Keratinocyte (primary cell): ENCODE data around the gene GNG14. TPM values are rescaled to one million over a fixed set of nuclear protein-coding genes. Genes with fewer than 3 reads are reported as not detected.

Experiments used
- DNase-seq: peaks from one replicate; pipeline ENCODE4 v3.0.0-alpha.2; 2011; ENCODE audit warnings: low read depth, missing footprints, low spot score
- FAIRE-seq: peaks from 2 replicates; lab custom pipeline; 2011; peaks lifted over from hg19 to GRCh38; lab: Jason Lieb, UNC
- H2AFZ ChIP-seq: 2 replicates; pipeline ENCODE4 v1.6.0; 2012; ENCODE audit warnings: low read length, control low read depth, inconsistent platforms; ENCODE audit not compliant: control insufficient read depth
- H3K27ac ChIP-seq: 2 replicates; pipeline ENCODE4 v1.5.1; 2011; ENCODE audit warnings: low read length; ENCODE audit not compliant: control insufficient read depth, insufficient read depth
- H3K27me3 ChIP-seq: 3 replicates; pipeline ENCODE4 v1.6.0; 2011; ENCODE audit warnings: low read length; ENCODE audit not compliant: control insufficient read depth, insufficient read depth; ENCODE audit errors: extremely low read depth
- H3K36me3 ChIP-seq, 2 experiments: 2 replicates in 1 of 2; 3 replicates in 1 of 2; pipeline ENCODE4 v1.5.1; 2011; ENCODE audit warnings: low read length in 2 of 2, mild to moderate bottlenecking in 1 of 2; ENCODE audit not compliant: control insufficient read depth in 2 of 2, insufficient read depth in 2 of 2; ENCODE audit errors: extremely low read depth in 1 of 2
- H3K4me1 ChIP-seq: 3 replicates; pipeline ENCODE4 v1.5.1; 2011; ENCODE audit warnings: low read length; ENCODE audit not compliant: control insufficient read depth, insufficient read depth; ENCODE audit errors: extremely low read depth
- H3K4me2 ChIP-seq: 3 replicates; pipeline ENCODE4 v1.6.0; 2011; ENCODE audit warnings: low read depth, low read length; ENCODE audit not compliant: control insufficient read depth, insufficient read depth; ENCODE audit errors: extremely low read depth
- H3K4me3 ChIP-seq, 3 experiments: fragments of 200-600 bp in 1 of 3; sonication (generic) in 1 of 3; 2 replicates in 2 of 3; 3 replicates in 1 of 3; pipeline ENCODE4 v1.5.1; 2011 to 2016; ENCODE audit warnings: low read length in 3 of 3, mild to moderate bottlenecking in 3 of 3, control low read depth in 2 of 3, inconsistent platforms in 1 of 3, low read depth in 1 of 3, mixed read lengths in 1 of 3, mixed run types in 1 of 3, moderate library complexity in 1 of 3; ENCODE audit not compliant: control insufficient read depth in 2 of 3, insufficient read depth in 2 of 3; ENCODE audit errors: extremely low read depth in 1 of 3
- H3K79me2 ChIP-seq: 2 replicates; pipeline ENCODE4 v1.6.0; 2012; ENCODE audit warnings: low read length; ENCODE audit not compliant: control insufficient read depth, insufficient read depth
- H3K9ac ChIP-seq: 3 replicates; pipeline ENCODE4 v1.6.0; 2011; ENCODE audit warnings: low read length; ENCODE audit not compliant: control insufficient read depth, insufficient read depth; ENCODE audit errors: extremely low read depth
- H3K9me1 ChIP-seq: 3 replicates; pipeline ENCODE4 v1.6.0; 2011; ENCODE audit warnings: low read length; ENCODE audit not compliant: control insufficient read depth, insufficient read depth; ENCODE audit errors: extremely low read depth
- H3K9me3 ChIP-seq: 2 replicates; pipeline ENCODE4 v1.5.1; 2012; ENCODE audit warnings: low read depth, low read length; ENCODE audit not compliant: control insufficient read depth
- H4K20me1 ChIP-seq: 3 replicates; pipeline ENCODE4 v1.6.0; 2011; ENCODE audit warnings: low read length; ENCODE audit not compliant: control insufficient read depth, insufficient read depth; ENCODE audit errors: extremely low read depth
- EZH2 ChIP-seq: IDR thresholded peaks from one replicate; pipeline ENCODE4 v1.6.1; 2012; ENCODE audit warnings: inconsistent platforms, mild to moderate bottlenecking, low read length, moderate library complexity
- dilution Hi-C: fragments of 300-500 bp; cut with MboI; formaldehyde crosslinking; loops from one replicate; pipeline ENCODE4 v1.7.0; 2020; ENCODE audit warnings: low sequenced_read_pairs; ENCODE audit not compliant: extremely low pct_ligation_motif_present
- polyA plus RNA-seq, 5 experiments: library from polyadenylated mRNA; depleted of rRNA in 3 of 5; stranded (reverse) in 3 of 5; stranded (forward) in 1 of 5; unstranded in 1 of 5; fragments of >200 nt; gene quantifications; 1 replicate in 1 of 5; 2 replicates in 3 of 5; 3 replicates in 1 of 5; pipeline versions ENCODE4 v1.2.1 to v1.2.3, GENCODE V29; 2011 to 2012; ENCODE audit warnings: missing spikeins in 2 of 5, low read depth in 1 of 5, low replicate concordance in 1 of 5
- TF ChIP-seq, protein P1 (sequence below), 3 experiments: IDR thresholded peaks in 1 of 3; conservative IDR thresholded peaks in 1 of 3; optimal IDR thresholded peaks in 1 of 3; 2 replicates in 2 of 3; 3 replicates in 1 of 3; pipeline versions ENCODE3 to v1.5.1; 2011; ENCODE audit warnings: low read length in 3 of 3, mild to moderate bottlenecking in 3 of 3, moderate library complexity in 2 of 3, control low read depth in 1 of 3, inconsistent platforms in 1 of 3; ENCODE audit not compliant: insufficient read depth in 2 of 3; ENCODE audit errors: extremely low read depth in 1 of 3

GNG14 gene
- polyA plus RNA-seq, 1 donor (not counting 4 experiments of a cell fraction or from before 2014, with no cell fraction given) = not detected

DNA sequence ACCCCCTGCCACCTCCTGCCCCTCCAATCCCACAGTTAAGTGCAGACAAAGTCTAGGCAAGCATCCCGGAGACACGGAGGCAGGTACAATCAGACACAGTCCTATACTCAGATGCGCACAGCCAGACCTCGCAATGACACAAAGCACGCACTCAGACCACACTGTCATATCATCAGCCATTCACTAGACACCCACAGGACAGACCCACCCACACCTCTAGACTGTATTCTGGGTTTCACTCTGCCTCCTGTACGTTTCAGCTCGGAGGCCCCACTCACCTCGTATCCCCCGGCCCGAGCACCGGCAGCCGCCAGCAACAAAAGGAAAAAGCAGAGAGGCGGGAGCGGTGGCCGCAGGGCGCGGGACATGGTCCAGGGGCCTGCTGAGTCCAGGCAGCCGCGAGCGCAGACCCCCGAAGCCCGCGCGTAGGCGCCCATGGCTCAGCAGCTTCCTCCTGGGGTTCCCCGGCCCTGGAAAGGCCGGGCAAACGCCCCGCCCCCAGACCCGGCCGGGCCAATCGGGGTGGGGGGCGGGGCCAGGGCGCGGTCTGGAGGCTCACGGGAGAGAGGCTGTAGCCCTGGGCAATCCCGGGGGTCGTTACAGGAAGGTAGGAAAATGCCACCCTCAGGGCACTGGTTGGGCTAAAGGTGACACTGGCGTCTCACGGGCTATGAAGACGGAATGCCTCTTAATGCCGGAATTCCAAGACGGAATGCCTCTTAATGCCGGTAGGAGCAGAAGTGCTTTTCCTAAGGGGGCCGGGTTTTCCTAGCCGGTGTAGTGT, 21.3 kb upstream of the GNG14 start, which contains the start of the genes MAN2B1 and WDR83:
Gene MAN2B1 (minus strand): TSS at position 478 of the 784 bp plus-strand sequence. CDS start 41 bp downstream, at position 437.
Gene WDR83 (plus strand): TSS at position 543 of the 784 bp plus-strand sequence. CDS start 2,984 bp downstream, outside the sequence.
- no peak for FAIRE-seq
- no peaks in the 10 kb centered on the region for H4K20me1 ChIP-seq
- peak within 1 kb of the TSS; percentile 91 for H2AFZ ChIP-seq
- dilution Hi-C loops = no loop called here
- peak within 1 kb of the TSS; percentile 78 for H3K27ac ChIP-seq
- peaks cover 11 to 19% of the 10 kb centered on the region in 2 experiments for H3K36me3 ChIP-seq
- TF ChIP-seq EZH2 = no peak
- TF ChIP-seq, protein P1, sequence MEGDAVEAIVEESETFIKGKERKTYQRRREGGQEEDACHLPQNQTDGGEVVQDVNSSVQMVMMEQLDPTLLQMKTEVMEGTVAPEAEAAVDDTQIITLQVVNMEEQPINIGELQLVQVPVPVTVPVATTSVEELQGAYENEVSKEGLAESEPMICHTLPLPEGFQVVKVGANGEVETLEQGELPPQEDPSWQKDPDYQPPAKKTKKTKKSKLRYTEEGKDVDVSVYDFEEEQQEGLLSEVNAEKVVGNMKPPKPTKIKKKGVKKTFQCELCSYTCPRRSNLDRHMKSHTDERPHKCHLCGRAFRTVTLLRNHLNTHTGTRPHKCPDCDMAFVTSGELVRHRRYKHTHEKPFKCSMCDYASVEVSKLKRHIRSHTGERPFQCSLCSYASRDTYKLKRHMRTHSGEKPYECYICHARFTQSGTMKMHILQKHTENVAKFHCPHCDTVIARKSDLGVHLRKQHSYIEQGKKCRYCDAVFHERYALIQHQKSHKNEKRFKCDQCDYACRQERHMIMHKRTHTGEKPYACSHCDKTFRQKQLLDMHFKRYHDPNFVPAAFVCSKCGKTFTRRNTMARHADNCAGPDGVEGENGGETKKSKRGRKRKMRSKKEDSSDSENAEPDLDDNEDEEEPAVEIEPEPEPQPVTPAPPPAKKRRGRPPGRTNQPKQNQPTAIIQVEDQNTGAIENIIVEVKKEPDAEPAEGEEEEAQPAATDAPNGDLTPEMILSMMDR (optimal IDR thresholded peaks at IDR 0.05 in 1 of 3, IDR thresholded peaks at IDR 0.05 in 1 of 3, conservative IDR thresholded peaks at IDR 0.05 in 1 of 3; ENCODE audit: extremely low read depth in 1 of 3, insufficient read depth in 2 of 3, low read length in 3 of 3) = peak in 1 of 3 experiments; percentile 7
- no peaks in the 10 kb centered on the region for H3K9me1 ChIP-seq
- H3K27me3 ChIP-seq = no peaks in the 10 kb centered on the region
- peak within 1 kb of the TSS; percentile 99 for H3K4me2 ChIP-seq
- peak within 1 kb of the TSS; percentile 90 for H3K9ac ChIP-seq
- no peaks in the 10 kb centered on the region for H3K9me3 ChIP-seq
- no peak for DNase-seq
- H3K4me3 ChIP-seq = peak within 1 kb of the TSS; percentile 64 to 95 (median 81)
- H3K79me2 ChIP-seq = peaks cover 43% of the 10 kb centered on the region
- peaks cover 34% of the 10 kb centered on the region for H3K4me1 ChIP-seq

DNA sequence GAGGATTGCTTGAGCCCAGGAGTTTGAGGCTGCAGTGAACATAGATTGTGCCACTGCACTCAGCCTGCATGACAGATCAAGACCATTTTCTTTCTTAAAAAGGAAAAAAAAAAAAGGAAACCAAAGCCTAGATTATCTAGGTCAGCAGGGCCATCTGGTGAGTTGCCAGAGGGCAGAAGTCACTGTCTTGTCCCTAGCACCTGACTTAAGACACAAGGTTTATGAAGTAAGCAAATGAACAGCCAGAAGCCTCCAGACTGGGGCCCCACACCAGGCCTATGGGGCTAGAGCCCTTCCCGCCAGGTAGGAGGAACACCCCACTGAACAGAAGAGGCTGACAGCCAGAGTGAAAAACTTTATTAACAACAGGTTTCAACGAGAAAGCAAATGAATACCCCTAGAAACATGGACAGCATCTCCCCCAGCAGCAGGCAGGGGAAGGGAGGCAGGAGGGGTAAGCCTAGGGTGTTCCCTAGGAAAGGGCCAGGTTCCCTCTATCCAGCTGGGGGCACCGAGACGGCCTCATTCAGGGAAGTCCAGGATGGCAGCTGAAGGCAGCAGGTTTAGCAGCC, 20.0 kb upstream of the GNG14 start:
- peak overlapping the region; percentile 95 for H3K4me2 ChIP-seq
- H3K4me1 ChIP-seq = peaks cover 34% of the 10 kb centered on the region
- peak overlapping the region; percentile 94 for H3K9ac ChIP-seq
- peak overlapping the region in 1 of 3 experiments; percentile 100 for H3K4me3 ChIP-seq
- dilution Hi-C loops = no loop called here
- no peak overlapping the region for H2AFZ ChIP-seq
- no peaks in the 10 kb centered on the region for H3K9me3 ChIP-seq
- peak overlapping the region; percentile 99 for H3K27ac ChIP-seq
- no peaks in the 10 kb centered on the region for H3K27me3 ChIP-seq
- H3K79me2 ChIP-seq = peaks cover 43% of the 10 kb centered on the region
- DNase-seq (no peak), FAIRE-seq (no peak)
- no peak for TF ChIP-seq EZH2
- TF ChIP-seq, protein P1 (optimal IDR thresholded peaks at IDR 0.05 in 1 of 3, IDR thresholded peaks at IDR 0.05 in 1 of 3, conservative IDR thresholded peaks at IDR 0.05 in 1 of 3; ENCODE audit: extremely low read depth in 1 of 3, insufficient read depth in 2 of 3, low read length in 3 of 3) = no peak
- no peaks in the 10 kb centered on the region for H4K20me1 ChIP-seq
- H3K36me3 ChIP-seq = peaks cover 13 to 24% of the 10 kb centered on the region in 2 experiments
- no peaks in the 10 kb centered on the region for H3K9me1 ChIP-seq
